HL-60/S4 (cell line): ENCODE results near the gene CASP4.
"Not testable (repeated sequence)": the region's sequence is repeated elsewhere in the genome, so short reads cannot be mapped to it uniquely, and the experiment has no call there.

ENCODE experiments used
- in situ Hi-C: fragments of 300-500 bp; cut with MboI; formaldehyde crosslinking; loops from 2 replicates; pipeline ENCODE4 v1.14.3; 2022; ENCODE audit warnings: low sequenced_read_pairs

CASP4 gene

DNA sequence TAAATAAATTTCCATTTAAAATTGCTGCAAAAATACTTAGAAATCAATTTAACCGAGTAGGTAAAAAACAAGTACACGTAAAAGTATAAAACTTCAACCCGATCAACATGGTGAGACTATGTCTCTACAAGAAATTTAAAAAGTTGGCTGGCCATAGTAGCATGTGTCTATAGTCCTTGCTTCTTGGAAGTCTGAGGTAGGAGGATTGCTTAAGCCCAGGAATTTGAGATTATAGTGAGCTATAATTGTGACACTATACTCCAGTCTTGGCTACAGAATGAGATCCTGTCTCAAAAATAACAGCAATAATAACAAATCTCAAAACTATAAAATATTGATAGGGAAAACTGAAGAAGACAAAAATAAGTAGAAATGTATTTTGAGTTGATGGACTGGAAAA lies 11.1 kb downstream of the CASP4 start:
- in situ Hi-C loops, result no loop called here

GRCh38 chr11:104956528-104956927 lies 11.8 kb downstream of the CASP4 start:
- in situ Hi-C loops, result no loop called here

- in situ Hi-C loops, result no loop called here
Observed at GRCh38 chr11:104946907-104947306, 21.5 kb downstream of the CASP4 start.

DNA sequence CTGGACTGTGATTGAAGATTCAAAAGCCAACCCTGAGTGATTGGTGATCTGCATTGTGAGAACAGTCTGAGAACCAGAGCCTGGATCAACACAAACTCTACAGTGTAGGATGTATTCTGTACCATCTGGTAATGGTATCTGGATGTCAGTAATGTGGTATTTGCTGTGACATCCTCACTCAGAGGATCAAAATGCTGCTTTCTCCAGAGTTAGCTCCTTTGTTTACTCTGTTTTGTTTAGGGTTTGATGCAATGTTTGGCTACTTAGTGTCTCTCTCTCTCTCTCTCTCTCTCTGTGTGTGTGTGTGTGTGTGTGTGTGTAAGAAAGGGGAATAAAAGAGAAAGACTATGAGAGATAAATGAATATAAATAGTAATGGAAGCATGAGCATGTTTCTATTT lies 24.3 kb downstream of the CASP4 start:
- in situ Hi-C loops, result no loop called here

DNA sequence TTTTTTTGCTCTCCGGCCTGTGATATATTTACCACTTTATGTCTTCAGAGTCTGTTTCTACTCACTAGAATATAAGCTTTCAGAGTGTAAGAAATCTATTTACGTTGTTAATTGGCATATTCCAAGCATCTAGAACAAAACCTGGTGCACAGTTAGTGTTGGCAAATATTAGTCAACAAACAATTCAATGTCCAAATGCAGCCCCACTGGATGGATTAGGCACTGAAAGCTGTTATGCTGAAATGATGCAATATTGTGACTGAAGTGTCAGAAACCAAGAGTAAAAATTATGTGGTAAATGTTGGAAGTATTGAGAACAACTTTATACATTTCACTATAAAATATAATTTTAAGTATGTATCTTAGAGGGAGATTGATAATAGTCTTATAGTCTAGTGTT lies 24.8 kb downstream of the CASP4 start:
- in situ Hi-C loops, result no loop called here

GRCh38 chr11:104934594-104934993 lies 33.8 kb downstream of the CASP4 start:
- in situ Hi-C loops, result no loop called here

DNA sequence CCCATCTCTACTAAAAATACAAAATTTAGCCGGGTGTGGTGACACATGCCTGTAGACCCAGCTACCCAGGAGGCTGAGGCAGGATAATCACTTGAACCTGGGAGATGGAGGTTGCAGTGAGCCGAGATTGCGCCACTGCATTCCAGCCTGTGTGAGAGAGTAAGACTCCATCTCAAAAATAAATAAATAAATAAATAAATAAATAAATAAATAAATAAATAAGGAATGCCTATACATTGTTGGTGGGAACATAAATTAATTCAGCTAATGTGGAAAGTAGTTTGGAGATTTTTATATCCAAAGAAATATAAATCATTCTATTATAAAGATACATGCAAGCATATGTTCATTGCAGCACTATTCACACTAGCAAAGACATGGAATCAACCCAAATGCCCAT lies 34.3 kb downstream of the CASP4 start:
- in situ Hi-C loops, result not testable (repeated sequence)

DNA sequence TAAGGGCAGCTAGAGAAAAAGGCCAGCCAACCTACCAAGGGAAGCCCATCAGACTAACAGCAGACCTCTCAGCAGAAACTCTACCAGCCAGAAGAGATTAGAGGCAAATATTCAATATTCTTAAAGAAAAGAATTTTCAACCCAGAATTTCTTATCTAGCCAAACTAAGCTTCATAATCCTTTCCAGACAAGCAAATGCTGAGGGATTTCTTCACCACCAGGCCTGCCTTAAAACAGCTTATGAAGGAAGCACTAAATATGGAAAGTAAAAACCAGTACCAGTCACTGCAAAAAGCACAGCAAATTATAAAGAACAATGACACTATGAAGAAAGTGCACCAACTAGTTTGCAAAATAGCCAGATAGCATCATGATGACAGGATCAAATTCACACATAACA lies 39.6 kb downstream of the CASP4 start:
- in situ Hi-C loops, result no loop called here

GRCh38 chr11:104926771-104927611 lies 41.4 kb downstream of the CASP4 start:
- in situ Hi-C loops, result no loop called here

DNA sequence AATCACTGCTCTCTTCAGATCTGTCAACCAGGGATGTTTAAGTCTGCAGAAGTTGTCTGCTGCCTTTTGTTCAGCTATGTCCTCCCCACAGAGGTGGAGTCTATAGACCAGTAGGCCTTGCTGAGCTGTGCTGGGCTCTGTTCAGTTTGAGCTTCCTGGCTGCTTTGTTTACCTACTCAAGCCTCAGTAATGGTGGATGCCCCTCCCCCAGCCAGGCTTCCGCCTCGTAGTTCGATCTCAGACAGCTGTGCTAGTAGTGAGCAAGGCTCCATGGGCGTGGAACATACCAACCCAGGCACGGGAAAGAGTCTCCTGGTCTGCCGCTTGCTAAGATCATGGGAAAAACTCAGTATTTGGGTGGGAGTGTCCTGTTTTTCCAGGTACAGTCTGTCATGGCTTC lies 42.5 kb downstream of the CASP4 start:
- in situ Hi-C loops, result no loop called here

GRCh38 chr11:104918113-104918824 lies 50.1 kb downstream of the CASP4 start:
- in situ Hi-C loops, result no loop called here

DNA sequence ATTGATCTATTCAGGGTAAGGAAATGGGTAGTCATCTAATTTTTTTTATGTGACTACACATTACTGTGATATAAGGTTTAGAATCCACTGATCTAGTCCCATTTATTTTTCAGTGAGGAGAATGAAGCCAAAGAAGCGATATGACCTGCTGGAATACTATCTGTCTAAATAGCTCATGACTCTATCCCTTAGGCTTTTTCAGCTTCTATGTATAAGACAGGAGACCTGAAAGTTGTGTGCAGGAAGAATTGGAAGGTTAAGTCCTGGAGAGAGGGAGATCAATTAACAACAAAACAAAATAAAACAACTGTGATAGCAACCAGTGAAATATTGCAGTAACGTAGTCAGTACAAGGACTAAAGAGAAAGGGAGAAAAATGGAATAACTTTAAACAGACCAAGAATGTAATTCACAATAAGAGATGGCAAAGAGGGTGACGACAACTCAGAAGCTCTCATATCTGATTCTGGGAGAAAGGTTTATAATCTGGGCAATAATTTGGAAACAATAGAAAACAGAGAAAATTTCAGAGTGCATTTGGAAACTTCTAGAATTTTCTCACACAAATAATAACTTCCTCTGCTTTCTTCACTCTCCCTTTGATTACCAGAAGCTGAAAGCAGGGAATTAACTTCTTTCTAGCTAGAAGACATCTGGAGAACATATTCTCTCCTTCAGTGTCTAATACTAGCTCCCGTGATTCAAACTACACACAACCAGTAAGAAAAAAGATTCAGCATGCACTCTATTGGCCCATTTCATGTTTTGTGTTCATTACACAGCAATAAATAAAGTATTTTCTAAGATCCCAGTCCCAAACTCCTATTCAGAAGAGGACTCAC lies 50.9 kb downstream of the CASP4 start:
- in situ Hi-C loops, result no loop called here

- in situ Hi-C loops, result no loop called here
Observed at GRCh38 chr11:104916442-104916841, 51.9 kb downstream of the CASP4 start.

DNA sequence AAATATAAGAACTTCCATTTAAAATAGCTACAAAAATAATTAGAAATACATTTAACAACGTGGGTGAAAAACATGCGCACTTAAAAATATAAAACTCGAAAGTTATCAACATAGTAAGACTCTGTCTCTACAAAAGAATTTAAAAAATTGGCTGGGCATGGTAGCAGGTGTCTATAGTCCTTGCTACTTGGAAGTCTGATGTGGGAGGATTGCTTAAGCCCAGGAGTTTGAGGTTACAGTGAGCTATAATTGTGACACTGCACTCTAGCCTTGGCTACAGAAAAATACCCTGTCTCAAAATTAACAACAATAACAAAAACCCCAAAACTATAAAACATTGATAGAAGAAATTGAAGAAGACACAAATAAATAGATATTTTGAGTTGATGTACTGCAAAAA lies 56.3 kb downstream of the CASP4 start:
- in situ Hi-C loops, result no loop called here

DNA sequence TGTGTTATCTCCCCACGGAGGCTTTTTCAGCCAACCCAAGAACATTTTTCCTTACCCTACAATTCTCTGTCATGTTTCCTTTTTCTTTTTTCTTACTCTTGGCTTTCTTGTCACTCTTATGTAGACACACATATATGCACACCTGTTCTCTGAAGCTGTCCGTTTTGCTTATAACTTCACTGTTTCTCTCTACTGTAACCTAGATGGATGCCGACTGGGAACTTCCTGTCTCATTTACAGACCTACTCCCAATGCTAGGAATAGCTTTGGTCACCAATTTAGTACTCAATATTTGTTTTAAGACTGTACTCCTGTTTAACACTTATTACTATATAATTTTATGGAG lies 60.2 kb downstream of the CASP4 start:
- in situ Hi-C loops, result no loop called here

DNA sequence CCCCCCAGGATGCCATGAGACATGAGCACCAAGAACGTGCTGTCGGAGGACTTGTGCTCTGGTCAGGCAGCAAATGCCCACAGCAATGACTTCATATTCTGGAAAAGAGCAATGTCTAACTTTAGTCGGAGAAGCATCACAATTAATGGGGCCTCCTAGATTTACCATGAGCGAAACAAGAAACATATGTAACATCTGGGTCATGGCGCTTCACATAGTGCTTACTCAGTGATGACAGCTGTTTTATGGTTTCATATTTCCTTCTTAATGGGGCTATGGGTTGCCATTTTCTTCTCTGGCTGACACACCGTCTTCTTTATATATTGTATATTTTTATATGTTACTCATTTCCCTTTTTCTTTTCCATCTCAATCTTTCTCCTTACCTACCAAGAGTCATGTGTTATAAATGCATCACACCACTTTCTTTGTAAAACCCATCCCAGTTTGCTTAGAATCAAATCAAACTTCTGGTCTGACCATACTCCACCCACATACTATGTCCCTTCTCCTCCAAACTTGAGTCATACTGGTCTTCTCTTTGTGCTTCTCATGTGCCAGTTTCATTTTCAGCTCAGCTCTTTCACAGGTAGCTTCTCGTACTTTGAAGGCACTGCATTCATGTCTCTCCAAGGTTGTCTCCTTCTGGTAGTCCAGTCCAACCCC lies 60.7 kb downstream of the CASP4 start:
- in situ Hi-C loops, result no loop called here

DNA sequence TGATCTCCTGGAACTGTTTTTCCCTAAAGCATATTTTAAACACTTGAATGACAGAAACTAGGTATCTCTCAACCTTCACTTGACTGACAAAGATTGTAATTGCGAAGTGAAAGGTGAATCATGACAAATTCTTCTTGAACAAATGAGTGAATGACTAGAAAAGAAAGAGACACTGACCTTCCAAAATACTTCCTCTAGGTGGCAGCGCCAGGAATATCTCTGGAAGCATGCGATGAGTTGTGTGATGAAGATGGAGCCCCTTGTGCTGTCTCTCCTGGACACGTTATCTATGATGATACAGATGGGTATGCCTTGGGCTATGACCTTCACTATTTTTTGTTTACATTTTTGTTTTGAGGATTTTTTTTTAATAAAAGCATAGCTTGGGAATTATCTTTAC lies 63.1 kb downstream of the CASP4 start:
- in situ Hi-C loops, result no loop called here

DNA sequence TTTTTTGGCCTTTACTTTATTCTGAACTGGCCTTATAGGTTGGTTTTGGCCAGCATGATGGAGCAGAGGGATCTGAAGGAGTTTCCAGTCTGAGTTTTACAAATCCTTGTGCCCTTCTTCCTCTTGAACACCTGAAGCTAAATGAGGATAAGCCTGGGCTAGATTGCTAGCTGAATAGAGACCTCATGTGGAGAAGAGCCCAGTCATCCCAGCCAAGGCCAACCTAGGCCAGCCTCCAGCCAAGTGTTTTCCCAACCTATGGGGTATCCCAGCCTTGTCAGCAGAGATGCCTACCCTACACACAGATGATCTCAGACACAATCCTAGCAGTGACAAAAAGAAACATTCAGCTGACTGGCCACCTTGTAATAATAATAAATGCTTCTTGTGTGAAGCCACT lies 69.1 kb downstream of the CASP4 start:
- in situ Hi-C loops, result no loop called here

DNA sequence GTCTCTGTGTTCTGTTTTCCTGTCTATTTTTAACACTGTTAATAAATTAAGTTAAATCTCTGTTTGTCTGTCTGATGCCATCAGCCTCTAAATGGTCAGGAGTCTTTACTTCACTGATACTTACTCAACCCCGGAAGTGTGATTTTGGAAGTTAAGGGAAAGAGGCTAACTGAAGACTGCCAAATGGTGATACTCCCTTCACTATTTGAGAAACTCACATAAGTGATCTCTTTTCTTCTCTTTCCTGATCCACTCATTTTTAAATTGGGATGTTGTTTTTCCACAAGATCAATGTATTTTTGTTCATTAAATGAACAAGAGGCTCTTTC lies 69.7 kb downstream of the CASP4 start:
- in situ Hi-C loops, result no loop called here

DNA sequence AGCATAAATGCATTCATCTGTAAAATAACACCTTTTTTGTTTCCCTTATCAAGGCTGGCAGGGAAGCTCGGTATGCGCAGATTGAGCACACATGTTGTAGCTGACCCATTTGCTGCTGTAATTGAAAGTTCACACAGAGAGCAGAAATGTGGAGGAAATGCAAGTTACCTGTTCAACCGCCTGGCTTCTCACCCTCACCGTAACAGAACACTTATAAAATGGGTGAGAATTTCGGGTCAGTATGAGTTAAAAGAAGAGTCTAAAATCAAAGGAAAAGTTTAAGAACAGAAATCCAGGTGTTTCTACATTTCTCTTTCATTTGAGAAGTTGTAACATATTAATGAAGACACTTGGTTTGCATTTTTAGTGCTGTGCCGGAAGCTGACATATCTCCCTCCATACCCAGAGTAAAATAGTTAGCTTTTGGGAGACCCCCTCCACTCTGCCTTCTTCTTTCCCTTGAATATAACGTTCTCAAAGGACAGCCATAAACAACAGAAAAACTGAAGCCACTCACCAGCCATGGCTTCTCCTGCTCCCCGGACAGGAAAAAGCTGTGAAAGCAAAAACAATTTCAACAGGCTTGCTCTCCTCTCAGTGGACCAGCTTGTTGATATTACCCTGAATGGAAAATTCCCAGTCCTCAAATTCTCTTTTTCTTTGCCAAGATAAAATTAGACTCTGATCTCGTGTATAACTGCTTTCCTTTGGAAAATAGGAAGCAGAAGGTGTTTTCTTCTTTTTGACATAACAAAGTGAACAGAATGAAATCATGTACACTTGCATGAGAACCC lies 70.3 kb downstream of the CASP4 start, which contains the start of gene CASP12:
Gene CASP12, minus strand, starts transcription at position 570 of the 794 bp plus-strand sequence.
- in situ Hi-C loops, result no loop called here
